ENCODE measurements around the gene C12orf57. TPM values are rescaled to one million over a fixed set of nuclear protein-coding genes. Genes with fewer than 3 reads are reported as not detected.

C12orf57 gene
- total and polyA plus RNA-seq, 2 of the 8 experiments (the other 6 are each of a cell fraction or from before 2014, with no cell fraction given), result 174 to 993 TPM

DNA sequence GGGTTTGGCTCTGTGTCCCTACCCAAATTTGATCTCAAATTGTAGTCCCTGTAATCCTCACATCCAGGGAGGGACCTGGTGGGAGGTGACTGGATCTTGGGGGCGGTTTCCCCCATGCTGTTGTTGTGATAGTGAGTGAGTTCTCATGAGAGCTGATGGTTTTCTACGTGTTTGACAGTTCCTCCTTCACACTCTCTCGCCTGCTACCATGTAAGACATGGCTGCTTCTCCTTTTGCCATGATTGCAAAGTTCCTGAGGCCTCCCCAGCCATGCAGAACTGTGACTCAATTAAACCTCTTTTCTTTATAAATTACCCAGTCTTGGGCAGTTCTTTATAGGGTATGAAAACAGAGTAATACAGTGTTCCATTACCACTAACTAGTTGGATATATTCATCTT is 49.5 kb upstream of the C12orf57 start:
- H3K9ac ChIP-seq (replicated peaks in 1 of 4; ENCODE audit: extremely low read depth in 1 of 4, low read depth in 3 of 4, low read length in 3 of 4), result no peak overlapping the region
- H2AFZ ChIP-seq (ENCODE audit: low read length), result no peak overlapping the region
- H3K36me3 ChIP-seq (ENCODE audit: control insufficient read depth in 2 of 4, insufficient read depth in 4 of 4, low read length in 3 of 4), result no peaks in the 10 kb centered on the region
- H4K5ac ChIP-seq (ENCODE audit: insufficient read length, low read depth, low read length), result no peak overlapping the region
- H2BK12ac ChIP-seq (ENCODE audit: low read depth, low read length), result no peak overlapping the region
- no peak overlapping the region for H3K56ac ChIP-seq (replicated peaks; ENCODE audit: insufficient read length, low read depth, low read length)
- H3K27me3 ChIP-seq (replicated peaks in 1 of 4; ENCODE audit: control insufficient read depth in 3 of 4, extremely low read depth in 1 of 4, insufficient read depth in 3 of 4, low read length in 3 of 4), result no peaks in the 10 kb centered on the region
- peaks cover 0 to 4% (median 2%) of the 10 kb centered on the region in 4 experiments; a peak in 4 of 7 replicates for H3K4me1 ChIP-seq (replicated peaks in 1 of 4; ENCODE audit: control insufficient read depth in 3 of 4, insufficient read depth in 4 of 4, low read length in 3 of 4)
- no peak for DNase-seq (ENCODE audit: low read depth in 1 of 2, low spot score in 2 of 2)
- WGBS, 2 experiments (ENCODE audit: extremely low coverage in 1 of 2, insufficient coverage in 1 of 2, insufficient read length in 1 of 2, insufficient replicate concordance in 2 of 2, low coverage in 1 of 2, low lambda C conversion rate in 2 of 2, missing lambda C conversion rate in 1 of 2), result 85% methylated on average over 3 of the region's 3 CpGs; no CpG with 5 or more reads in 1 of the 2 experiments
- no peak for FAIRE-seq
- no peaks in the 10 kb centered on the region for H3K79me2 ChIP-seq (ENCODE audit: control insufficient read depth in 1 of 2, insufficient read depth in 2 of 2, low read length in 2 of 2)
- H3K4ac ChIP-seq (replicated peaks; ENCODE audit: insufficient read length, low read depth, low read length), result no peak overlapping the region
- H3K4me3 ChIP-seq (ENCODE audit: extremely low read depth in 1 of 4, insufficient read depth in 2 of 4, low read depth in 3 of 4, low read length in 4 of 4), result no peak overlapping the region
- no peak overlapping the region for H4K91ac ChIP-seq (replicated peaks; ENCODE audit: insufficient read length, low read length)
- H2BK15ac ChIP-seq (ENCODE audit: low read length), result no peak overlapping the region
- no peaks in the 10 kb centered on the region for H4K20me1 ChIP-seq (replicated peaks in 1 of 2; ENCODE audit: control insufficient read depth in 1 of 2, insufficient read depth in 2 of 2, low read length in 2 of 2)
- no peak overlapping the region for H3K18ac ChIP-seq (ENCODE audit: extremely low read depth, low read length)
- H3K14ac ChIP-seq (ENCODE audit: insufficient read length), result no peak overlapping the region
- no peak overlapping the region for H2AK5ac ChIP-seq (ENCODE audit: low read depth, low read length)
- no peak overlapping the region for H2BK120ac ChIP-seq (replicated peaks; ENCODE audit: low read depth, low read length)
- no peak overlapping the region for H2BK5ac ChIP-seq (ENCODE audit: low read depth, low read length)
- ChIA-PET CTCF (ENCODE audit: partially characterized antibody) (interaction anchor here (0.5 to 5.0 kb wide), 4 partner anchors 22 to 728 kb away, joined by 3 to 84 read pairs (median 4); partner anchors contain the start of genes SPSB2 and TPI1), POLR2A (ENCODE audit: partially characterized antibody) (interaction anchor here (0.8 to 4.5 kb wide), 8 partner anchors 11 to 205 kb away, joined by 3 to 22 read pairs (median 4); partner anchors contain the start of genes LRRC23, PTMS, TPI1 and ZNF384)
- H3K23ac ChIP-seq (ENCODE audit: insufficient read length), result no peak overlapping the region
- no peak overlapping the region for H2BK20ac ChIP-seq (ENCODE audit: low read length)
- no peaks in the 10 kb centered on the region for H3K23me2 ChIP-seq (ENCODE audit: low read depth, low read length)
- H3K79me1 ChIP-seq (ENCODE audit: low read depth, low read length), result no peaks in the 10 kb centered on the region
- no peak overlapping the region for H3K4me2 ChIP-seq (ENCODE audit: insufficient read depth in 1 of 2, low read depth in 2 of 2, low read length in 2 of 2)
- no peaks in the 10 kb centered on the region for H3K9me3 ChIP-seq (ENCODE audit: insufficient read depth in 2 of 2, low read depth in 1 of 2, low read length in 1 of 2)
- H3K27ac ChIP-seq (ENCODE audit: low read depth, low read length), result no peak overlapping the region
- H4K8ac ChIP-seq (ENCODE audit: extremely low read depth, insufficient read depth, low read length), result no peak overlapping the region
- TF ChIP-seq SIRT6 (IDR thresholded peaks at IDR 0.05; ENCODE audit: low read length) (no peak), EZH2 (IDR thresholded peaks at IDR 0.05; ENCODE audit: low read depth, low read length, severe bottlenecking) (no peak), KDM4A (IDR thresholded peaks at IDR 0.05; ENCODE audit: low read depth, low read length, severe bottlenecking) (no peak), KDM1A (IDR thresholded peaks at IDR 0.05; ENCODE audit: borderline replicate concordance, low read length) (no peak), POU5F1 (IDR thresholded peaks at IDR 0.05; ENCODE audit: low read depth, low read length) (no peak), BCL11A (IDR thresholded peaks at IDR 0.05; ENCODE audit: low read depth in 2 of 2, low read length in 2 of 2) (no peak), EGR1 (IDR thresholded peaks at IDR 0.05; ENCODE audit: borderline replicate concordance, low read depth, low read length) (no peak), RNF2 (IDR thresholded peaks at IDR 0.05; ENCODE audit: borderline replicate concordance, low read depth, low read length, missing control alignments, poor library complexity, severe bottlenecking) (no peak)
- TF ChIP-seq, protein P1, sequence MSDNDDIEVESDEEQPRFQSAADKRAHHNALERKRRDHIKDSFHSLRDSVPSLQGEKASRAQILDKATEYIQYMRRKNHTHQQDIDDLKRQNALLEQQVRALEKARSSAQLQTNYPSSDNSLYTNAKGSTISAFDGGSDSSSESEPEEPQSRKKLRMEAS (IDR thresholded peaks at IDR 0.05), result no peak
- TF ChIP-seq, protein P2, sequence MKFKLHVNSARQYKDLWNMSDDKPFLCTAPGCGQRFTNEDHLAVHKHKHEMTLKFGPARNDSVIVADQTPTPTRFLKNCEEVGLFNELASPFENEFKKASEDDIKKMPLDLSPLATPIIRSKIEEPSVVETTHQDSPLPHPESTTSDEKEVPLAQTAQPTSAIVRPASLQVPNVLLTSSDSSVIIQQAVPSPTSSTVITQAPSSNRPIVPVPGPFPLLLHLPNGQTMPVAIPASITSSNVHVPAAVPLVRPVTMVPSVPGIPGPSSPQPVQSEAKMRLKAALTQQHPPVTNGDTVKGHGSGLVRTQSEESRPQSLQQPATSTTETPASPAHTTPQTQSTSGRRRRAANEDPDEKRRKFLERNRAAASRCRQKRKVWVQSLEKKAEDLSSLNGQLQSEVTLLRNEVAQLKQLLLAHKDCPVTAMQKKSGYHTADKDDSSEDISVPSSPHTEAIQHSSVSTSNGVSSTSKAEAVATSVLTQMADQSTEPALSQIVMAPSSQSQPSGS (IDR thresholded peaks at IDR 0.05; ENCODE audit: low read length), result no peak
- TF ChIP-seq, protein P3, sequence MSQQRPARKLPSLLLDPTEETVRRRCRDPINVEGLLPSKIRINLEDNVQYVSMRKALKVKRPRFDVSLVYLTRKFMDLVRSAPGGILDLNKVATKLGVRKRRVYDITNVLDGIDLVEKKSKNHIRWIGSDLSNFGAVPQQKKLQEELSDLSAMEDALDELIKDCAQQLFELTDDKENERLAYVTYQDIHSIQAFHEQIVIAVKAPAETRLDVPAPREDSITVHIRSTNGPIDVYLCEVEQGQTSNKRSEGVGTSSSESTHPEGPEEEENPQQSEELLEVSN (IDR thresholded peaks at IDR 0.05), result no peak

All from H1 (cell line).